PC-3 (cell line): ENCODE measurements around the gene USP25.

Source experiments
- CTCF ChIP-seq: fragments of 300-600 bp; sonication (generic); conservative IDR thresholded peaks from 2 replicates; pipeline ENCODE4 v1.5.1; 2017; ENCODE audit warnings: antibody characterized with exemption, low read depth, mild to moderate bottlenecking, low read length
- EZH2 ChIP-seq: fragments of 300-600 bp; sonication (generic); IDR thresholded peaks from one replicate; pipeline ENCODE4 v1.6.1; 2017; ENCODE audit warnings: antibody characterized with exemption, mild to moderate bottlenecking, low read length; ENCODE audit not compliant: unreplicated experiment

- no peak for TF ChIP-seq CTCF
- TF ChIP-seq EZH2: no peak
These were observed 45.5 kb downstream of the USP25 start for GRCh38 chr21:15775291-15775690.
